ENCODE measurements around the gene ZC2HC1C. TPM values are rescaled to one million over a fixed set of nuclear protein-coding genes. Genes with fewer than 3 reads are reported as not detected.

ZC2HC1C gene
- total and polyA plus RNA-seq, 2 of the 13 experiments (the other 11 are each of a cell fraction or from before 2014, with no cell fraction given) = 3.3 to 3.5 TPM

DNA sequence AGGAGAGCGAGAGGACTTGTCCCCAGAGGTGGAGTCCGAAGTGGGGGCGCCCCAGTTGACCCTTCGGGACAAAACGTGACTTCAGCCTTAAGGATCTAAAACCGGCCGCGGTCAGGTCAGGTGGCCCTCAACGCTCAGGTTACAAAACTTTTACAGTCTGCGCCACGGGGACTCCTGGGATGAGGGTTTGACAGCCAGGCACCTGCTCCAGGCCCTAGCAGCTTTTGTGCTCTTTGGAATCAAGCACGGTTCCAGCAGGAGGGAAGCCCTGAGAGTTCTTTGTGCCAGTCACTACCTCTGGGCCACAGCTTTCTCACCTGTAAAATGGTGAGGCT lies 337 bp downstream of the ZC2HC1C start:
- Histone ChIP-seq H3K27ac (ENCODE audit: extremely low read length, insufficient read depth, low read length) (peak overlapping the region; percentile 95), H3K4me3 (replicated peaks in 1 of 3; ENCODE audit: insufficient read depth in 1 of 3, low read depth in 2 of 3, low read length in 3 of 3) (peak overlapping the region; percentile 67 to 80 (median 68)), H3K79me2 (ENCODE audit: insufficient read depth, low read length) (peaks cover 16% of the 10 kb centered on the region), H2AFZ (ENCODE audit: low read length) (peak overlapping the region; percentile 30), H3K9ac (ENCODE audit: insufficient read depth, low read depth, low read length) (peak overlapping the region; percentile 89), H3K36me3 (replicated peaks in 1 of 2; ENCODE audit: control insufficient read depth in 1 of 2, insufficient read depth in 2 of 2, low read length in 2 of 2) (no peaks in the 10 kb centered on the region), H3K4me2 (ENCODE audit: low read depth, low read length) (peak overlapping the region; percentile 98), H3K9me3 (ENCODE audit: low read length) (no peaks in the 10 kb centered on the region), H3K27me3 (ENCODE audit: control insufficient read depth in 1 of 2, insufficient read depth in 2 of 2, low read length in 2 of 2) (no peaks in the 10 kb centered on the region), H3K4me1 (ENCODE audit: insufficient read depth, low read length) (peaks cover 43% of the 10 kb centered on the region), H4K20me1 (ENCODE audit: insufficient read depth, low read length) (no peaks in the 10 kb centered on the region)
- intact Hi-C loops (cut with micrococcal nuclease; ENCODE audit: unreplicated experiment) (loop anchor here (10.0 kb wide), 1 partner anchor 65 kb away; the partner anchor contains the start of gene EIF2B2), in situ Hi-C loops (cut with HindIII; ENCODE audit: extremely low pct_ligation_motif_present, low pct_unique_long_range_greater_than_20kb) (no loop called here)
- 4% methylated on average over 5 of the region's 12 CpGs for WGBS (ENCODE audit: low lambda C conversion rate)
- FAIRE-seq (no peak), DNase-seq (ENCODE audit: low spot score) (peak; percentile 47), ATAC-seq (peak; percentile 79)
- no TSS peak for BruUV-seq (replicated peaks)
- CTCF ChIA-PET (ENCODE audit: low intra/inter-chr PET ratio, low total read pairs) = no interaction called here
- POLR2A ChIA-PET = interaction anchor here (0.6 to 2.3 kb wide), 25 partner anchors 8 to 1218 kb away, joined by 3 to 14 read pairs (median 4); partner anchors contain the start of genes EIF2B2, MLH3, NEK9 and PGF
- TF ChIP-seq DR1 (CRISPR knock-in tag; IDR thresholded peaks at IDR 0.05) = no peak
- TF ChIP-seq, protein P1, sequence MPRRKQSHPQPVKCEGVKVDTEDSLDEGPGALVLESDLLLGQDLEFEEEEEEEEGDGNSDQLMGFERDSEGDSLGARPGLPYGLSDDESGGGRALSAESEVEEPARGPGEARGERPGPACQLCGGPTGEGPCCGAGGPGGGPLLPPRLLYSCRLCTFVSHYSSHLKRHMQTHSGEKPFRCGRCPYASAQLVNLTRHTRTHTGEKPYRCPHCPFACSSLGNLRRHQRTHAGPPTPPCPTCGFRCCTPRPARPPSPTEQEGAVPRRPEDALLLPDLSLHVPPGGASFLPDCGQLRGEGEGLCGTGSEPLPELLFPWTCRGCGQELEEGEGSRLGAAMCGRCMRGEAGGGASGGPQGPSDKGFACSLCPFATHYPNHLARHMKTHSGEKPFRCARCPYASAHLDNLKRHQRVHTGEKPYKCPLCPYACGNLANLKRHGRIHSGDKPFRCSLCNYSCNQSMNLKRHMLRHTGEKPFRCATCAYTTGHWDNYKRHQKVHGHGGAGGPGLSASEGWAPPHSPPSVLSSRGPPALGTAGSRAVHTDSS (CRISPR knock-in tag; conservative IDR thresholded peaks at IDR 0.05) = no peak
- no peak for TF ChIP-seq CC2D1A (CRISPR knock-in tag; IDR thresholded peaks at IDR 0.05)
- TF ChIP-seq, protein P2, sequence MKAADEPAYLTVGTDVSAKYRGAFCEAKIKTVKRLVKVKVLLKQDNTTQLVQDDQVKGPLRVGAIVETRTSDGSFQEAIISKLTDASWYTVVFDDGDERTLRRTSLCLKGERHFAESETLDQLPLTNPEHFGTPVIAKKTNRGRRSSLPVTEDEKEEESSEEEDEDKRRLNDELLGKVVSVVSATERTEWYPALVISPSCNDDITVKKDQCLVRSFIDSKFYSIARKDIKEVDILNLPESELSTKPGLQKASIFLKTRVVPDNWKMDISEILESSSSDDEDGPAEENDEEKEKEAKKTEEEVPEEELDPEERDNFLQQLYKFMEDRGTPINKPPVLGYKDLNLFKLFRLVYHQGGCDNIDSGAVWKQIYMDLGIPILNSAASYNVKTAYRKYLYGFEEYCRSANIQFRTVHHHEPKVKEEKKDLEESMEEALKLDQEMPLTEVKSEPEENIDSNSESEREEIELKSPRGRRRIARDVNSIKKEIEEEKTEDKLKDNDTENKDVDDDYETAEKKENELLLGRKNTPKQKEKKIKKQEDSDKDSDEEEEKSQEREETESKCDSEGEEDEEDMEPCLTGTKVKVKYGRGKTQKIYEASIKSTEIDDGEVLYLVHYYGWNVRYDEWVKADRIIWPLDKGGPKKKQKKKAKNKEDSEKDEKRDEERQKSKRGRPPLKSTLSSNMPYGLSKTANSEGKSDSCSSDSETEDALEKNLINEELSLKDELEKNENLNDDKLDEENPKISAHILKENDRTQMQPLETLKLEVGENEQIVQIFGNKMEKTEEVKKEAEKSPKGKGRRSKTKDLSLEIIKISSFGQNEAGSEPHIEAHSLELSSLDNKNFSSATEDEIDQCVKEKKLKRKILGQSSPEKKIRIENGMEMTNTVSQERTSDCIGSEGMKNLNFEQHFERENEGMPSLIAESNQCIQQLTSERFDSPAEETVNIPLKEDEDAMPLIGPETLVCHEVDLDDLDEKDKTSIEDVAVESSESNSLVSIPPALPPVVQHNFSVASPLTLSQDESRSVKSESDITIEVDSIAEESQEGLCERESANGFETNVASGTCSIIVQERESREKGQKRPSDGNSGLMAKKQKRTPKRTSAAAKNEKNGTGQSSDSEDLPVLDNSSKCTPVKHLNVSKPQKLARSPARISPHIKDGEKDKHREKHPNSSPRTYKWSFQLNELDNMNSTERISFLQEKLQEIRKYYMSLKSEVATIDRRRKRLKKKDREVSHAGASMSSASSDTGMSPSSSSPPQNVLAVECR (CRISPR knock-in tag; IDR thresholded peaks at IDR 0.05; ENCODE audit: borderline replicate concordance) = peak; percentile 47; the same call in 1 of the 2 replicates
- 0 out of 2 replicates have a peak, but pooled peaks have one; percentile 14 for TF ChIP-seq ZNF256 (CRISPR knock-in tag; conservative IDR thresholded peaks at IDR 0.05)
- TF ChIP-seq SNAI1 (CRISPR knock-in tag; IDR thresholded peaks at IDR 0.05; ENCODE audit: borderline replicate concordance) = peak; percentile 26; the same call in 1 of the 2 replicates
- no peak for TF ChIP-seq MTF1 (CRISPR knock-in tag; IDR thresholded peaks at IDR 0.05)
- TF ChIP-seq ZNF318 (CRISPR knock-in tag; IDR thresholded peaks at IDR 0.05) = no peak
- no peak for TF ChIP-seq JDP2 (CRISPR knock-in tag; IDR thresholded peaks at IDR 0.05; ENCODE audit: borderline replicate concordance)
- TF ChIP-seq SIN3A (IDR thresholded peaks at IDR 0.05; ENCODE audit: borderline replicate concordance, low read depth, low read length) = peak; percentile 70; the same call in 1 of the 2 replicates
